Neural crest cell (in vitro differentiated cells): Measurements from ENCODE around the gene INSIG2. TPM values are rescaled to one million over a fixed set of nuclear protein-coding genes. Genes with fewer than 3 reads are reported as not detected.

Experiments used
- DNase-seq: peaks from one replicate; pipeline ENCODE4 v3.0.0; 2021; ENCODE audit warnings: low read depth, mixed read lengths, low spot score
- H3K27ac Mint-ChIP-seq: one replicate; pipeline ENCODE4 v1.8.0; 2021; ENCODE audit warnings: mild to moderate bottlenecking, mixed read lengths; ENCODE audit not compliant: unreplicated experiment
- H3K27me3 Mint-ChIP-seq: 2 replicates; pipeline ENCODE4 v1.8.0; 2021; ENCODE audit warnings: low read depth, mild to moderate bottlenecking, mixed read lengths
- H3K36me3 Mint-ChIP-seq: 2 replicates; pipeline ENCODE4 v1.8.0; 2021; ENCODE audit warnings: low read depth, mild to moderate bottlenecking, mixed read lengths
- H3K4me1 Mint-ChIP-seq: 2 replicates; pipeline ENCODE4 v1.8.0; 2021; ENCODE audit warnings: mixed read lengths
- H3K4me3 Mint-ChIP-seq: one replicate; pipeline ENCODE4 v1.8.0; 2021; ENCODE audit warnings: mild to moderate bottlenecking, mixed read lengths
- H3K9me3 Mint-ChIP-seq: 2 replicates; pipeline ENCODE4 v1.8.0; 2021; ENCODE audit warnings: mixed read lengths
- CTCF ChIP-seq: fragments of 200-600 bp; sonication (generic); conservative IDR thresholded peaks from 2 replicates; pipeline ENCODE4 v1.5.0; 2021; ENCODE audit warnings: antibody characterized with exemption, mild to moderate bottlenecking
- total RNA-seq: library from RNA; stranded (reverse); gene quantifications from 2 replicates; pipeline ENCODE4 v1.2.1, GENCODE V29; 2021

Gene INSIG2
- total RNA-seq, 1 donor from 2014 or later, result 14.4 TPM

- no peak for TF ChIP-seq CTCF
- Mint-ChIP-seq H3K4me3 (no peak overlapping the region), H3K9me3 (no peaks in the 10 kb centered on the region), H3K27me3 (no peaks in the 10 kb centered on the region), H3K4me1 (no peaks in the 10 kb centered on the region), H3K36me3 (no peaks in the 10 kb centered on the region), H3K27ac (no peak overlapping the region)
- no peak for DNase-seq
These were observed 35.4 kb downstream of the INSIG2 start for GRCh38 chr2:118123561-118124232.

- H3K36me3 Mint-ChIP-seq, result no peaks in the 10 kb centered on the region
- H3K27ac Mint-ChIP-seq, result no peak overlapping the region
- H3K4me1 Mint-ChIP-seq, result no peaks in the 10 kb centered on the region
- no peaks in the 10 kb centered on the region for H3K9me3 Mint-ChIP-seq
- H3K4me3 Mint-ChIP-seq, result no peak overlapping the region
- DNase-seq, result no peak
- no peaks in the 10 kb centered on the region for H3K27me3 Mint-ChIP-seq
- TF ChIP-seq CTCF, result no peak
These were observed 36.1 kb downstream of the INSIG2 start for GRCh38 chr2:118124288-118124891.

- no peaks in the 10 kb centered on the region for H3K27me3 Mint-ChIP-seq
- no peaks in the 10 kb centered on the region for H3K36me3 Mint-ChIP-seq
- no peaks in the 10 kb centered on the region for H3K9me3 Mint-ChIP-seq
- no peak overlapping the region for H3K4me3 Mint-ChIP-seq
- DNase-seq, result no peak
- H3K27ac Mint-ChIP-seq, result no peak overlapping the region
- no peak for TF ChIP-seq CTCF
- peaks cover 4% of the 10 kb centered on the region for H3K4me1 Mint-ChIP-seq
These were observed 39.0 kb downstream of the INSIG2 start for GRCh38 chr2:118127250-118127649.

GRCh38 chr2:118128826-118129225, 40.6 kb downstream of the INSIG2 start:
- DNase-seq, result no peak
- no peaks in the 10 kb centered on the region for H3K36me3 Mint-ChIP-seq
- TF ChIP-seq CTCF, result no peak
- H3K27ac Mint-ChIP-seq, result no peak overlapping the region
- no peaks in the 10 kb centered on the region for H3K27me3 Mint-ChIP-seq
- H3K9me3 Mint-ChIP-seq, result no peaks in the 10 kb centered on the region
- H3K4me1 Mint-ChIP-seq, result peaks cover 4% of the 10 kb centered on the region
- H3K4me3 Mint-ChIP-seq, result no peak overlapping the region

GRCh38 chr2:118130385-118130784, 42.1 kb downstream of the INSIG2 start:
- Mint-ChIP-seq H3K9me3 (no peaks in the 10 kb centered on the region), H3K4me1 (peaks cover 4% of the 10 kb centered on the region), H3K27me3 (no peaks in the 10 kb centered on the region), H3K4me3 (no peak overlapping the region), H3K36me3 (no peaks in the 10 kb centered on the region), H3K27ac (no peak overlapping the region)
- TF ChIP-seq CTCF, result no peak
- DNase-seq, result no peak
